HG03469 (cell line): Measurements from ENCODE around the gene ASRGL1.

ENCODE experiments used
- ATAC-seq: cut with Tn5 transposase; IDR thresholded peaks from one replicate; pipeline ENCODE4 v1.9.1; 2021; ENCODE audit warnings: mild to moderate bottlenecking, moderate library complexity, moderate number of reproducible peaks; ENCODE audit not compliant: unreplicated experiment

The ASRGL1 gene

GRCh38 chr11:62411524-62411923 lies 74.3 kb downstream of the ASRGL1 start:
- no peak for ATAC-seq

- ATAC-seq: no peak
Measured at GRCh38 chr11:62413060-62413696, 75.9 kb downstream of the ASRGL1 start.

GRCh38 chr11:62416596-62416995 lies 79.3 kb downstream of the ASRGL1 start:
- no peak for ATAC-seq

- no peak for ATAC-seq
Measured at GRCh38 chr11:62418136-62418535, 80.9 kb downstream of the ASRGL1 start.

GRCh38 chr11:62418733-62419132 lies 81.5 kb downstream of the ASRGL1 start, which contains the start of gene SCGB1A1:
Gene SCGB1A1, plus strand, starts transcription at chr11:62419033. Its CDS starts 63 bp downstream, at chr11:62419096.
- no peak for ATAC-seq

GRCh38 chr11:62419314-62419929 lies 82.2 kb downstream of the ASRGL1 start:
- ATAC-seq: no peak

- no peak for ATAC-seq
Measured at GRCh38 chr11:62419943-62420342, 82.7 kb downstream of the ASRGL1 start.

GRCh38 chr11:62420882-62421281 lies 83.6 kb downstream of the ASRGL1 start:
- ATAC-seq: no peak

- no peak for ATAC-seq
Measured at GRCh38 chr11:62421996-62422395, 84.7 kb downstream of the ASRGL1 start.

GRCh38 chr11:62423012-62423411 lies 85.8 kb downstream of the ASRGL1 start:
- ATAC-seq: no peak

- no peak for ATAC-seq
Measured at GRCh38 chr11:62427630-62428233, 90.5 kb downstream of the ASRGL1 start.

- ATAC-seq: no peak
Measured at GRCh38 chr11:62428871-62429560, 91.8 kb downstream of the ASRGL1 start.

- ATAC-seq: no peak
Measured at GRCh38 chr11:62430425-62430824, 93.2 kb downstream of the ASRGL1 start.

- ATAC-seq: no peak
Measured at GRCh38 chr11:62431171-62431901, 94.1 kb downstream of the ASRGL1 start.

GRCh38 chr11:62432695-62433094 lies 95.4 kb downstream of the ASRGL1 start:
- ATAC-seq: no peak

- ATAC-seq: no peak
Measured at GRCh38 chr11:62433141-62433903, 96.1 kb downstream of the ASRGL1 start.

- ATAC-seq: no peak
Measured at GRCh38 chr11:62433904-62434276, 96.6 kb downstream of the ASRGL1 start.

GRCh38 chr11:62435846-62436660 lies 98.8 kb downstream of the ASRGL1 start:
- ATAC-seq: no peak

- no peak for ATAC-seq
Measured at GRCh38 chr11:62437616-62438015, 100.4 kb downstream of the ASRGL1 start.
